HG02623 (cell line): ENCODE results near the gene IL1RAPL2.
"Not testable (repeated sequence)": the region's sequence is repeated elsewhere in the genome, so short reads cannot be mapped to it uniquely, and the experiment has no call there.

ENCODE experiments used
- ATAC-seq: cut with Tn5 transposase; IDR thresholded peaks from one replicate; pipeline ENCODE4 v1.9.1; 2021; ENCODE audit warnings: moderate library complexity; ENCODE audit not compliant: unreplicated experiment

Gene IL1RAPL2

DNA sequence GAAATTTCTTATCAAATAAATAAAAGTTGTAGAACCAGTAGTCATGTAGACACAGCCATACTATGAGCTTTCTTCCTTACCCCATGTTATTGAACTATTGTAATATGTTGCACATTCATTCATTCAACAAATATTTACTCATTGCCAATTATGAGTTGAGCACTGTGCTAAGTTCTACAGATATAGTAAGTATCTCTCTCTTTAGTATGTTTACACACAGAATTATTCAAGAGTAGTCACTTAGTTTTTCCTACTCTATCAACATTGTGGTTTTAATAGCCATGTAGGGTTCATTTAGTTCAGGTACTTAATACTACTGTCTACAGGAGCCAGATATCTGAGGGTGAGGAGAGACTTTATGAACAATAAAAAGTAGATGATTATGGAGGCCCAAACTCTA, 568.3 kb downstream of the IL1RAPL2 start:
- no peak for ATAC-seq

DNA sequence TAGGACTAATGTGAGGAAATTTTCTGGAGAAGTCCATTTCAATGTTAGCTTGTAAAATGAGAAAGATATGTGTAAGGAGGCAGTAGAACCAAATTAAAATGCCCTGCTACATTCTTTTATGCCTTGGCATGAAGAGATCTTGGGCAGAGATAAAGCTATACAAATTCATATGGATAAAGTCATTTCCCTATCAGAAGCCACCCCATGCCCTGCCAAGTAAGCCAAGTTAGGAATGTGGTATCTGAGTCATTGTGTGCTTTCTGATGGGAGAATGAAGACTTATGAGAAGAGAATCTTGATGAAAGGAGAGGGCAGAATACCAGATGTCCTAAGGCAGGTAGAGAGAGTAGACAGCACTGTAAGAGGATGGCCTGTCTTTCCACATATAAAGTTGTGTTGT, 570.8 kb downstream of the IL1RAPL2 start:
- ATAC-seq = no peak

DNA sequence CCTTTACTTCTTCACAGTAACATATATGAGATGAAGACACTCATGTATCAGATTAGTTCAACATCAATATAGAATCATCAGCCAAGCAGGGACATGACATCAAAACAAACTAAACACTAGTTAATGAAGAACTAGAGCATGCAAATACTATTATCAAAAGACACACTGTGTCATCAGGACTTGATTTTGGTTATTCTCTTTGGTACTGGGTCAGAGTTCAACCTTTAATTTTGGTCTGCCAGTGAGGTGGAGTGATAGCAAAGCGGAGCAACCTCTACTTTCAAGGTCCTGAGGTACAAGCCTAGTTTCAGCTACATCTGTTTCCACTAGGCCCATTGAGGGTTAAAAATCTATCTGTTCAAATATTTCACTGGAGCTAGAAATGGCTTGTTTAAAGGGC, 584.0 kb downstream of the IL1RAPL2 start:
- no peak for ATAC-seq

DNA sequence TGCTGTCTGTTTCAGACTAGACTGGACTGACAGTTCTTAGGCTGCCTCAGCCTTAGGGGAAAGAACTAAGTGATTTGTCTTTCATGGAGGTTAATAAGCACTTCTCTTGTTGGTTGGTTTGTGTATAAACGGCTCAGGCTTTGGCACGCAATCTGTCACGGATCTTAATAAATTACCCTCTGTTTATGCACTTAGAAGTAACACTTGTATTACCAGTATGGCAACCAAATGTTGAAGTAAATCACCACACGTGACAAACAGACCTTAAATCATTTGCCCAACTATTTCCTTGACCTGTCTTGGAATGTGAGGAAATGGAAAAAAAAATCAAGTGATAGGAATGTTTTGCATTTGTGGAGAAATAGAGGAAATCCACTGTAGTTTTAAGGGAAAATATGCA, 584.6 kb downstream of the IL1RAPL2 start:
- no peak for ATAC-seq

DNA sequence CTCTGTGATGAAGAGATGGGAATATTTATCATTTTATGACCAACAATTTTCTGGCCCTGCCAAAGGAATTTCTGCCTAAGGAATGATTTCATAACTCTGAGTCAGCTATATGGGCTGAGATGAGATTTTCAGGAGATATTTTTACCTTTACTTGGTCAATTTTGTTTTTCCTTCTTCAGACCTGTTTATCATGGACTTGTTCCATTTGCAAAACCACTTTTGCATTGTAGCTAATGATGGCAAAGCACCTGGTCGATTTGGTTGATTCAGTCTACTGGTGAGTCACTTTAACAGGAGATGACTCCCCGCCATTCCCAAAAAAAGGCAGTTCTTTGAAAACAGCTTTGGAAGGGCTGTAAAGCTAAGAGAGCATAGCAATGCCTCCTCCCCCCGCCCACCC, 601.2 kb downstream of the IL1RAPL2 start:
- ATAC-seq = no peak

GRCh38 chrX:105168577-105168976, 602.6 kb downstream of the IL1RAPL2 start:
- ATAC-seq = no peak

GRCh38 chrX:105173071-105173470, 607.1 kb downstream of the IL1RAPL2 start:
- ATAC-seq = no peak

- no peak for ATAC-seq
Measured at GRCh38 chrX:105179644-105180043, 613.6 kb downstream of the IL1RAPL2 start.

DNA sequence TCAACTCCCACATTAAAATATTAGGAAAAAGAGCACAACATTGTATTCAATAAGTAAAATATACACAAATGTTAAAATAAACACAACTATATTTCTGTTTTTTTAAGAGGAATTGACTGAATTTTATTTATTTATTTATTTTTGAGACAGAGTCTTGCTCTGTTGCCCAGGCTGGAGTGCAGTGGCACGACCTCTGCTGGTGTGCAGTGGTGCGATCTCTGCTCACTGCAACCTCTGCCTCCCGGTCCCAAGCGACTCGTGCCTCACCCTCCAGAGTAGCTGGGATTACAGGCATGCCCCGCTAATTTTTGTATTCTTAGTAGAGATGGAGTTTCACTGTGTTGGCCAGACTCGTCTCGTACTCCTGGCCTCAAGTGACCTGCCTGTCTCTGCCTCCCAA, 623.1 kb downstream of the IL1RAPL2 start:
- no peak for ATAC-seq

GRCh38 chrX:105190252-105190853, 624.4 kb downstream of the IL1RAPL2 start:
- no peak for ATAC-seq

DNA sequence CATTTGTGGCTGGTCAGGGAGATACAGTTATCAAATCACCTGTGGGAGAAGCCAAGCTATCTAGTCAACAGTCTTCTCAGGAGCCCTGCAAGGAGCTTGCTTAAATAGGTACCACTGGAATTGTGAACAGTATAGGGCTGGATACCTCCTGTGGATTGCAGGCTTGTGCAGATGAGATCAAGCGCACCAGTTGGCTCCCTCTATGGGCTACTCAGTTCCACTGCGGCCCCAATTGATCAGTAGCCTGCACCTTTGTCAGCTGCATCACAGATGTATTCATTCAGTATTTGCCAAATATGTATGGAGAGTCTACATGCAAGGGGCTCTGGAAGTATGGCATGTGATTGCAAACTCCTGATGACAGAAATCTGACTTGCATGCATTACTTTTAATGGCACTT, 625.9 kb downstream of the IL1RAPL2 start:
- ATAC-seq = no peak

DNA sequence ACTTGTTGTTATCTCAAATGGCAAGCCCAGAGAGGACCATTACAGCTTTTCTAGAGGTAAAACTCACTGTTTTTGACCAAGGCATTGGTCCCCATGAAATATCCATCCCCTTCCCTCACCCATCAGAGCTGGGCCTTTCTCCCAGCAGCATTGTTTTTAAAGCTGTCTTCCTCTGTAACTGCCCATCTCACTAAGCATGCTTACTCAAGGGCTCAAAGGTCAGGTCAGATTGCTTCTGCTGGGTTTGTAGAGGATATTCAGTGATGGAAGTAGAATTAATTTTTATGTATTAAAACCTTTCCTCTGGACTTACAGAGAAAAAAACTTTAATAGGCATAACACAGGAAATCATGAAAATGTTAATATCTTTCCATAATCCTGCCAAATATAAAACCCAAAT, 643.4 kb downstream of the IL1RAPL2 start:
- no peak for ATAC-seq

DNA sequence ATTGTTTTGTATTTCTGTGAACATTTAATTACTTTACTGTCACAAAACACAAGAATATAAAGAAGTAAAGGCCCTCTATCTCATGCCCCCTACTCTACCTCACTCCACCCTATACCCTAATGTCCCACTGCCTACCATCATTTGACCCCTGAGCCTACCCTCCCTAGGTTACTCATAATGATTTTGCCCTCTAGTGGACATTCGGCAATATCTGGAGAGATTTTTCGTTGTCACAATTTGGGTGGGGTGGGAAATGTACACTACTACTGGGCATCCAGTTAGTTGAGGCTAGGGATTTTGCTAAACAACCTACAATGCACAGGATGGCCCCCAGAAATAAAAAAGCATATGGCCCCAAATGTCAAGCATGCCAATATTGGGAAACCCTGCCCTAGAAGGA, 644.3 kb downstream of the IL1RAPL2 start:
- ATAC-seq = no peak

DNA sequence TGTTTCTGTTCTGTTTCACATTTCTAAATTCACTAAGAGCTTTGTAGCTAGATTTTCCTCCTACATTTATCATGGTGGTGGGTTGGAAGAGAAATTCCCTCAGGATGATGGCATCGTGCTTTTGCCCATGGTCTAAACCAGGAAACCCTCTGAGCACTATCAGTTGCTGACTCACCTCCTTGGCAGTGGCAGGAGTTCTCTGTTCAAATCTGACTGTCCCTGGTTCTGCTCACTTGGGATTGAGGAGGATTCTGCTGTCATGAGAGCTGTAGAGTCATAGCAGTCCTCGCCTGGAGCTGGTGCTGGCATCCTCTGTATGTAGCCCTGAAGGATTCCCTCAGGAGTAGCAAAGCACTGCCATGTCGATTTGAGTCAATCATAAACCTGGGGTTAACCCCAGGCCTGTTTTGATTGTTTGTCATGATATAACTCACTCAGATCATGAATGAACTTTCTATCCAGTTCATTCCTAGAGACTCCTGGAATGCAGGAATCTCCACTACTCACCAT, 645.1 kb downstream of the IL1RAPL2 start:
- no peak for ATAC-seq

GRCh38 chrX:105219454-105220401, 653.7 kb downstream of the IL1RAPL2 start:
- no peak for ATAC-seq

DNA sequence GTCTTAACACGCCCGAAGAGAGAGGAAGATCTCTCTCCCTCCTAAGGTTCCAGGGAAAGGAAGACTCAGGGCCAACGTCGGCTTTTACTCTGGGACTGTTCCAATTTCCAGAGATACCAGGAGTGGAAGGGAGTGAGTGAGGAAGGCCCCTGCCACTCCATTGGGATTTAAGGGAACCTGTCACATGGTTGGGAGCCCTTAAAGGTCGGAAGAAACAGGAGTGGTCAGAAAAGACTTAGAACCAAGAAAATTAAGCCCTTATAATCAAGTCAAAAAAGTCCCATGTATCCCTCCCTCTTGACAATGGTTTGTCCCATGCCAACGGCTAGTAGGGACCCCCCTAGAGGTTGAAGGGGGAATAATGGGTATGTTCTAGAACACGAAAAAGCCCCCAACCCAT, 654.6 kb downstream of the IL1RAPL2 start, which contains the start of gene TEX13A:
TEX13A (minus strand) TSS at position 59 of the 400 bp plus-strand sequence. CDS start 297 bp downstream, outside the sequence.
- no peak for ATAC-seq

GRCh38 chrX:105221374-105221773, 655.4 kb downstream of the IL1RAPL2 start:
- no peak for ATAC-seq

DNA sequence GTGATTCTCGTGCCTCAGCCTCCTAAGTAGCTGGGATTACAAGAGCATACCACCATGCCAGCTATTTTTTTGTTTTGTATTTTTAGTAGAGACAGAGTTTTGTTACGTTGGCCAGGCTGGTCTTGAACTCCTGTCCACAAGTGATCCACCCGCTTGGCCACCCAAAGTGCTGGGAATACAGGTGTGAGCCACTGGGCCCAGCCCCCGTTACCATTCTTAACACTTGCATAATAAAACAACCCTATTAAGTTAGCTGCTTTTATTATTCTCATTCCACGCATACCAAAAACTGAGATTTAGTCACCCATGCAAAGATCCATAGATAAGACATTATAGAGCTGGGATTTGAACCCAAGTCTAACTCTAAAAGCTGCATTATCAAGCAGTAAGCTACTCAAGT, 660.5 kb downstream of the IL1RAPL2 start:
- ATAC-seq = no peak

GRCh38 chrX:105228602-105229001, 662.6 kb downstream of the IL1RAPL2 start:
- ATAC-seq = no peak

- ATAC-seq = no peak
Measured at GRCh38 chrX:105229146-105229545, 663.1 kb downstream of the IL1RAPL2 start.

- ATAC-seq = not testable (repeated sequence)
Measured at GRCh38 chrX:105237407-105237806, 671.4 kb downstream of the IL1RAPL2 start.

DNA sequence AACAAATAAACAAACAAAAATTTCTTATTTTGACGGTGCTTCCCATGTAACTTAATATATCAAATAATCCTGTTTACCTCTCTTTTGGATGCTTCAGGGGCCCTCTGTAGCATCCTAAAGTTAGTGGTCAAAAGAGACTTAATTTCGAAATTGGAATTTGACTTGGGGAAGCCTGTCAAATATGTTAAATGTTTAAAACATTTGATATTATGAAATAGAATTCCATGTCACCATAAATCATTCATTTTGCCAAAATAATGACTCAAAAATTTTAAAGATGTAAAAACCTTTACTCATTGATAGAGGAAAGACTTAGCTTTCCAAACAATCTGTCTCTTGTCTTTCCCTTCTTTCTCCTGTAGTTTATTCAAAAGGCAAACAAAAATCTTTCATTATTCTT, 675.1 kb downstream of the IL1RAPL2 start:
- no peak for ATAC-seq
